ENCODE results near the gene OR2AE1. TPM values are rescaled to one million over a fixed set of nuclear protein-coding genes. Genes with fewer than 3 reads are reported as not detected.

Gene OR2AE1
- total and polyA plus RNA-seq, 8 donors = 1.1 TPM; not detected in 7

GRCh38 chr7:99855236-99855635, 21.6 kb downstream of the OR2AE1 start:
- no peaks in the 10 kb centered on the region for H3K27me3 ChIP-seq
- no peak overlapping the region for H3K4me3 ChIP-seq
- intact Hi-C loops (cut with DNase I; ENCODE audit: low total_unique reads) = no loop called here
- H3K9me3 ChIP-seq = no peaks in the 10 kb centered on the region
- no peak for DNase-seq
- no peaks in the 10 kb centered on the region for H3K36me3 ChIP-seq
- no peaks in the 10 kb centered on the region for H3K4me1 ChIP-seq
- TF ChIP-seq CTCF (IDR thresholded peaks at IDR 0.05) (no peak), EP300 (IDR thresholded peaks at IDR 0.05) (no peak), POLR2A (IDR thresholded peaks at IDR 0.05) (no peak), POLR2AphosphoS5 (IDR thresholded peaks at IDR 0.05) (no peak)
- H3K27ac ChIP-seq = no peak overlapping the region
- 85 to 95% (median 88%) methylated on average over 1 of the region's 1 CpG for WGBS, 5 donors

GRCh38 chr7:99848420-99849216, 28.2 kb downstream of the OR2AE1 start:
- no peaks in the 10 kb centered on the region for H3K36me3 ChIP-seq
- H3K27me3 ChIP-seq = no peaks in the 10 kb centered on the region
- no peaks in the 10 kb centered on the region for H3K9me3 ChIP-seq
- H3K4me1 ChIP-seq = no peaks in the 10 kb centered on the region
- peak in 1 of 2 donors; percentile 30 for DNase-seq
- no peak for TF ChIP-seq CTCF (IDR thresholded peaks at IDR 0.05)
- TF ChIP-seq POLR2AphosphoS5 (IDR thresholded peaks at IDR 0.05) = no peak
- no peak for TF ChIP-seq EP300 (IDR thresholded peaks at IDR 0.05)
- TF ChIP-seq POLR2A (IDR thresholded peaks at IDR 0.05) = no peak
- no peak overlapping the region for H3K4me3 ChIP-seq
- WGBS, 5 donors = 25 to 52% (median 39%) methylated on average over 6 of the region's 6 CpGs
- intact Hi-C loops (cut with DNase I; ENCODE audit: low total_unique reads) = no loop called here
- no peak overlapping the region for H3K27ac ChIP-seq

DNA sequence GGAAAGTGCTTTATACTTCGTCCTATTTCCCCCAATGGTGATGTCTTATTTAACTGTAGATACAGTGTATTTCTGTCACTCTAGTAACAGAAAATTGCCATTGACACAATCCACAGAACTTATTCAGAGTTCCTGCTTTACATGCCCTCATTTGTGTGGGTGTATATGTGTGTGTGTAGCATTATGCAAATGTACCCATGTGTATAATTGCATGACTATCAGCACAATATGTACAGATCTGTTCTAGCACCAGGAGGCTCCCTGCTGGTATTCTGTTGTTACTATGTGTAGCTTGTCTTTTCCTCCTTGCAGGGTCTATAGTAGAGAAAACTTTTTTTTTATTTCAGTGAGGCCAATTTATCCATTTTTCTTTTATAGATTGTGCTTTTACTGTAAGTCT, 32.5 kb downstream of the OR2AE1 start:
- peaks cover 0 to 10% (median 1%) of the 10 kb centered on the region in 4 donors for H3K4me1 ChIP-seq
- intact Hi-C loops (cut with DNase I; ENCODE audit: low total_unique reads) = no loop called here
- H3K9me3 ChIP-seq = no peaks in the 10 kb centered on the region
- H3K27ac ChIP-seq = no peak overlapping the region
- no peaks in the 10 kb centered on the region for H3K27me3 ChIP-seq
- H3K36me3 ChIP-seq = no peaks in the 10 kb centered on the region
- no peak overlapping the region for H3K4me3 ChIP-seq
- DNase-seq = no peak
- WGBS, 5 donors = 55 to 79% (median 68%) methylated on average over 1 of the region's 1 CpG
- no peak for TF ChIP-seq POLR2A (IDR thresholded peaks at IDR 0.05)
- no peak for TF ChIP-seq EP300 (IDR thresholded peaks at IDR 0.05)
- TF ChIP-seq CTCF (IDR thresholded peaks at IDR 0.05) = no peak
- no peak for TF ChIP-seq POLR2AphosphoS5 (IDR thresholded peaks at IDR 0.05)

DNA sequence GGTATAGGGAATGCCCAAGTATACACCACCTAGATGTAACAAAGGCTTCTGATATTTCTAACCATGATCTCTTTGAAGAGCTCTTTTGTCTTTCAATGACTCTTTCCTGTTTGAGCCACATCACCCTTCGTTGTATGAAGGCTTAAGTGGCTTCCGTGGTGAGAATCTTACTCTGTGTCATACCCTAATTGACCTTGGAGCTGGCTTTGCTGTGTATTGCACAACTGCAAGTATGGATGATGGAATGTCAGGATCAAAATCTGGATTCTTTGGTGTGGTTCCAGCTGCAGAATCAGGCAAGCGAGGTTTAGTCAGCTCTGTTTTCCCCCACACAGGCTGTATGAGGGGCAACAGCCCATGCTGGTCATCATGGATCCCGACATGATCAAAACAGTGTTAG, 33.0 kb downstream of the OR2AE1 start:
- no peaks in the 10 kb centered on the region for H3K9me3 ChIP-seq
- intact Hi-C loops (cut with DNase I; ENCODE audit: low total_unique reads) = no loop called here
- WGBS, 5 donors = 71 to 81% (median 75%) methylated on average over 4 of the region's 4 CpGs
- no peak overlapping the region for H3K27ac ChIP-seq
- H3K27me3 ChIP-seq = no peaks in the 10 kb centered on the region
- TF ChIP-seq EP300 (IDR thresholded peaks at IDR 0.05) (no peak), POLR2A (IDR thresholded peaks at IDR 0.05) (no peak), CTCF (IDR thresholded peaks at IDR 0.05) (no peak), POLR2AphosphoS5 (IDR thresholded peaks at IDR 0.05) (no peak)
- H3K36me3 ChIP-seq = no peaks in the 10 kb centered on the region
- no peak for DNase-seq
- peaks cover 0 to 12% (median 4%) of the 10 kb centered on the region in 4 donors for H3K4me1 ChIP-seq
- no peak overlapping the region for H3K4me3 ChIP-seq
